Sigmoid colon (tissue), 3 donors: Measurements from ENCODE around the gene GRIA1.

ENCODE experiments used
- POLR2A ChIP-seq, 2 donors: fragments of 450-650 bp; IDR thresholded peaks; one replicate each; pipeline ENCODE4 v1.6.1; 2016; ENCODE audit warnings: antibody characterized with exemption in 2 of 2, mild to moderate bottlenecking in 2 of 2, moderate library complexity in 2 of 2
- TF ChIP-seq, protein P1 (sequence below), 4 experiments: fragments of 450-650 bp in 3 of 4; fragments of 200-600 bp in 1 of 4; IDR thresholded peaks; one replicate each; pipeline ENCODE4 v1.5.1; 2016 to 2019; ENCODE audit warnings: antibody characterized with exemption in 4 of 4, mild to moderate bottlenecking in 3 of 4, moderate library complexity in 2 of 4

DNA sequence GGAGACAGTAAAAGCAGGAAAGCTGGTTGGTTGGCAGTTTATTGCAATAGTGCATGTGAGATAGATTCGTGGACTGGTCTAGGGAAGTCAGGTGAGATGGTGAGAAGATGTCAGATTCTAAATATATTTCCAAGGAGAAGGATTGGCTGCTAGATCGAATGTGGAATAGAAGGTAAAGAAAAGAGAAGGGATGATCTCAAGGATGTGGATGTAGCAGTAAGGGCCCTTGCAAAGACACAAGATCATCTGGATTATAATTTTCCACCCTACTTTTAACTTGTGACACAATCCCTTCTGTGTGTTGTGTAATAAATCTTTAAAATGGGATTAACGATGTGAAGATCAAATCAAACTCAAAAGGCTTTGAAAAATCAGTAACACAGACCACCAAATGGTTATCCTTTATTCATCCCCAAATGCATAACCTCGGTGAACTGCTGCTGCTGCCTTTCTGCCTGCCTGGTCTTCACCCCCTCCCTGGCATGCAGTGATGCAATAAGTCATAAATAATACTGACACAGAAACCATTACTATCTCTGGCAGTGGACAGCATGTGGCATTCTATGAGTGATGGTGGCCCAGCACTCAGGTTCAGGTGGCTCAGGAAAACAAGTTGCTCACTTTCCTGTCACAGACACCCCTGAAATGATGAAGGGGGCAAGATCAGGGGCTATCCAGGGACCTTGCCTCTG is 369.9 kb downstream of the GRIA1 start:
- TF ChIP-seq, protein P1, sequence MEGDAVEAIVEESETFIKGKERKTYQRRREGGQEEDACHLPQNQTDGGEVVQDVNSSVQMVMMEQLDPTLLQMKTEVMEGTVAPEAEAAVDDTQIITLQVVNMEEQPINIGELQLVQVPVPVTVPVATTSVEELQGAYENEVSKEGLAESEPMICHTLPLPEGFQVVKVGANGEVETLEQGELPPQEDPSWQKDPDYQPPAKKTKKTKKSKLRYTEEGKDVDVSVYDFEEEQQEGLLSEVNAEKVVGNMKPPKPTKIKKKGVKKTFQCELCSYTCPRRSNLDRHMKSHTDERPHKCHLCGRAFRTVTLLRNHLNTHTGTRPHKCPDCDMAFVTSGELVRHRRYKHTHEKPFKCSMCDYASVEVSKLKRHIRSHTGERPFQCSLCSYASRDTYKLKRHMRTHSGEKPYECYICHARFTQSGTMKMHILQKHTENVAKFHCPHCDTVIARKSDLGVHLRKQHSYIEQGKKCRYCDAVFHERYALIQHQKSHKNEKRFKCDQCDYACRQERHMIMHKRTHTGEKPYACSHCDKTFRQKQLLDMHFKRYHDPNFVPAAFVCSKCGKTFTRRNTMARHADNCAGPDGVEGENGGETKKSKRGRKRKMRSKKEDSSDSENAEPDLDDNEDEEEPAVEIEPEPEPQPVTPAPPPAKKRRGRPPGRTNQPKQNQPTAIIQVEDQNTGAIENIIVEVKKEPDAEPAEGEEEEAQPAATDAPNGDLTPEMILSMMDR (IDR thresholded peaks at IDR 0.05) = no peak
- no peak for TF ChIP-seq POLR2A (IDR thresholded peaks at IDR 0.05)
